Osteoblast (primary cell): ENCODE measurements around the gene NFIA. TPM values are rescaled to one million over a fixed set of nuclear protein-coding genes. Genes with fewer than 3 reads are reported as not detected.

ENCODE experiments used
- DNase-seq: peaks from one replicate; pipeline ENCODE4 v3.0.0; 2011; ENCODE audit warnings: low spot score, mixed read lengths; ENCODE audit not compliant: insufficient read length; ENCODE audit errors: missing footprints
- H2AFZ ChIP-seq: 2 replicates; pipeline ENCODE4 v1.6.0; 2011; ENCODE audit warnings: mild to moderate bottlenecking, low read length
- H3K27ac ChIP-seq: 2 replicates; pipeline ENCODE4 v1.5.1; 2011; ENCODE audit warnings: mild to moderate bottlenecking, low read depth, low read length, moderate library complexity
- H3K27me3 ChIP-seq: 2 replicates; pipeline ENCODE4 v1.6.0; 2012; ENCODE audit warnings: mild to moderate bottlenecking, control low read depth, inconsistent platforms, low read length, moderate library complexity; ENCODE audit not compliant: insufficient read depth
- H3K36me3 ChIP-seq: 2 replicates; pipeline ENCODE4 v1.5.1; 2011; ENCODE audit warnings: mild to moderate bottlenecking, low read length, control low read depth, moderate library complexity; ENCODE audit not compliant: insufficient read depth
- H3K4me1 ChIP-seq: 2 replicates; pipeline ENCODE4 v1.5.1; 2011; ENCODE audit warnings: mild to moderate bottlenecking, low read length, control low read depth, moderate library complexity; ENCODE audit not compliant: insufficient read depth
- H3K4me2 ChIP-seq: 2 replicates; pipeline ENCODE4 v1.6.0; 2011; ENCODE audit warnings: mild to moderate bottlenecking, low read length; ENCODE audit not compliant: insufficient read depth
- H3K4me3 ChIP-seq: fragments of 200-600 bp; sonication (generic); 3 replicates; pipeline ENCODE4 v1.5.1; 2012; ENCODE audit warnings: mild to moderate bottlenecking, low read length, inconsistent platforms; ENCODE audit not compliant: insufficient read depth
- H3K79me2 ChIP-seq: 2 replicates; pipeline ENCODE4 v1.6.0; 2012; ENCODE audit warnings: mild to moderate bottlenecking, low read length, control low read depth, inconsistent platforms; ENCODE audit not compliant: insufficient read depth
- H3K9me3 ChIP-seq: 2 replicates; pipeline ENCODE4 v1.5.1; 2011; ENCODE audit warnings: low read depth, low read length, control low read depth
- H4K20me1 ChIP-seq: 2 replicates; pipeline ENCODE4 v1.6.0; 2012; ENCODE audit warnings: mild to moderate bottlenecking, low read length, control low read depth; ENCODE audit not compliant: insufficient read depth
- total RNA-seq: library from RNA; depleted of rRNA; stranded (reverse); fragments of >200 nt; gene quantifications from 2 replicates; pipeline ENCODE4 v1.2.3, GENCODE V29; 2012
- TF ChIP-seq, protein P1 (sequence below): IDR thresholded peaks from 2 replicates; pipeline ENCODE4 v1.5.1; 2011; ENCODE audit warnings: mild to moderate bottlenecking, low read depth, low read length, moderate library complexity; ENCODE audit errors: extremely low read depth

Gene NFIA
- total RNA-seq, 1 donor: 7.2 TPM

DNA sequence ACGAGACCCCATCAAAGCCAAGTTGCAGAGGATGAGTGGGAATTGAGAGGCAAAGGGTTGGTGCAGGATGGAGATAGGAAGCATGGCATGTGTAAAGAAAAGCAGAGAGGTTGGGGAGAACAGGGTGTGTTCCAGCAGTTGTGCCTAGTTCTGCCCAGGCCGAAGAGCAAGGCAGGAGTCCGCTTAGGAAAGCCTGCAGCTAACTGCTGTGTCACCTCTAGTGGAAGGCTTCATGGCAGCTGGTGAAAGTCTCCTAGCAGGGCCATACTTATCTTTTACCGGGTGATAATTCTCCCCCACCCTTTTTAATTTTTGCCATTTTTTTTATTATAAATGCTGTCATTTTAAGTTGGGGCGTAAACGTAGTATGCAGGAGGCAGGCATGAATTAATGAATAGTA is 93.6 kb downstream of the NFIA start:
- Histone ChIP-seq H3K9me3 (no peaks in the 10 kb centered on the region), H4K20me1 (no peaks in the 10 kb centered on the region), H3K4me2 (no peak overlapping the region), H3K4me3 (no peak overlapping the region), H3K27ac (no peak overlapping the region), H3K79me2 (no peaks in the 10 kb centered on the region), H3K27me3 (no peaks in the 10 kb centered on the region), H2AFZ (no peak overlapping the region), H3K36me3 (no peaks in the 10 kb centered on the region), H3K4me1 (peaks cover 17% of the 10 kb centered on the region)
- TF ChIP-seq, protein P1, sequence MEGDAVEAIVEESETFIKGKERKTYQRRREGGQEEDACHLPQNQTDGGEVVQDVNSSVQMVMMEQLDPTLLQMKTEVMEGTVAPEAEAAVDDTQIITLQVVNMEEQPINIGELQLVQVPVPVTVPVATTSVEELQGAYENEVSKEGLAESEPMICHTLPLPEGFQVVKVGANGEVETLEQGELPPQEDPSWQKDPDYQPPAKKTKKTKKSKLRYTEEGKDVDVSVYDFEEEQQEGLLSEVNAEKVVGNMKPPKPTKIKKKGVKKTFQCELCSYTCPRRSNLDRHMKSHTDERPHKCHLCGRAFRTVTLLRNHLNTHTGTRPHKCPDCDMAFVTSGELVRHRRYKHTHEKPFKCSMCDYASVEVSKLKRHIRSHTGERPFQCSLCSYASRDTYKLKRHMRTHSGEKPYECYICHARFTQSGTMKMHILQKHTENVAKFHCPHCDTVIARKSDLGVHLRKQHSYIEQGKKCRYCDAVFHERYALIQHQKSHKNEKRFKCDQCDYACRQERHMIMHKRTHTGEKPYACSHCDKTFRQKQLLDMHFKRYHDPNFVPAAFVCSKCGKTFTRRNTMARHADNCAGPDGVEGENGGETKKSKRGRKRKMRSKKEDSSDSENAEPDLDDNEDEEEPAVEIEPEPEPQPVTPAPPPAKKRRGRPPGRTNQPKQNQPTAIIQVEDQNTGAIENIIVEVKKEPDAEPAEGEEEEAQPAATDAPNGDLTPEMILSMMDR: no peak
- DNase-seq: no peak

DNA sequence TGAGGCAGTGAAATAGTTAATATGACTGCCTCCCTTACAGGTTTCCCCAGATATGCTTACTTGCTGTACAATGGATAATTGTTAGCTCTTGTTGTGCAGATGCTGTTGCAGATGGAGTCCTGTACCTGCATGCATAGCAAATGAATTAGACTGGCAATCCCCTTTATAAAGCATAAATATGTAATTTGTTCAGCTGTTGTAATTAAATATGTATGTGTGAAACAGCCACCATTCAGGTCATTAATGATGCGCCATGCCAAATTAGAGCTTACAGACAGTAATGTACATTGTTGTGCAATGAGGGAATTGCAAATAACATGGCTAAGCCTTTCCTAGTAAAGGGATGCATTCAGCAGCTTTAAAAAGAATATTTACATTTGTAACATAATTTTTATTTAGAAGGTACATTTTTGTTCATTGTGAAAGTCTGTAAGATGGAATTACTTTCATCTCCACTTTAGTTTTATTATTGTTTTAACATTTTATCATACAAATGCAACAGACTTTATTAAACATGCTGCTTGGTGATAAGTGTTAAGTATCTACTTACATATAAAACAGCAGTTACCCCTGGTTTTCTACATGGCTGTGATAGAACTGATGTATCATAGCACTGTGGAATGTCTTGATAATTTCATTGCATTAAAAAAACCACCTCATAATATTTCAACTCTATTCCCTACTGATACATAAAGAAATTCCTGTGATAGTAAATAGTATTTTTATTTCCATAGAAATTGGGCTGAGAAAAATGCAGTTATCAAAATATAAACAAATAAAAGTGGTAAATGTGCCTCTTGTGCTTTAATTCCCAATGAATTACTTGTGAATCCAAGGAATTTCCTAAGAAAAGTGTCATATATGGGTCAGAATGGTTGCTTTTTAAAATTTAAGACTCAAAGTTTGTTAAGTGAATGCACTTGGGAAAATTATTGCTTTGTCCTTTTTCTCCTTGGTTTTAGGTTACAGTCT is 99.0 kb downstream of the NFIA start:
- Histone ChIP-seq H3K36me3 (no peaks in the 10 kb centered on the region), H3K4me1 (peaks cover 28% of the 10 kb centered on the region)

DNA sequence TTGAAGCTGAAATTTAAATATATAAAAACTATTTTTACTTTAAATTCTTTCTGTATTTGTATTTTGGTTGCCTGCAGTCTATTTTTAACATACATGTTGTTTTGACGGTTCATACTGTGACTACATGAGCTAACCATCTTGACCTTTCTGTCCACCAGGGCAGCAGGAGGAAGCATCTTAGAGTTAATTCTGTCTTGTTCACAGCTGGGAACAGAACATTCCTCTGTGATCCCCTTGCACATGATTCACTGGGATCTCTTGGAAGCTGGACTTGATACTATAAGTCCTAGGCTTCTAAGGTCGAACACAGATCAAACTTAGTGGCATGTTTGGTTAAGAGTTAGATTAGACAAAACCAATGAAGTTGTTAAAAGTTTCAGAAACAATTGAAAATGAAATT is 99.7 kb downstream of the NFIA start:
- H3K9me3 ChIP-seq: no peaks in the 10 kb centered on the region
- no peaks in the 10 kb centered on the region for H3K36me3 ChIP-seq
- H3K27me3 ChIP-seq: no peaks in the 10 kb centered on the region
- peaks cover 28% of the 10 kb centered on the region for H3K4me1 ChIP-seq
- TF ChIP-seq, protein P1: no peak
- DNase-seq: peak; percentile 78
- no peaks in the 10 kb centered on the region for H3K79me2 ChIP-seq
- peak overlapping the region; percentile 51 for H3K27ac ChIP-seq
- H3K4me3 ChIP-seq: no peak overlapping the region
- peak overlapping the region; percentile 25 for H3K4me2 ChIP-seq
- no peak overlapping the region for H2AFZ ChIP-seq
- no peaks in the 10 kb centered on the region for H4K20me1 ChIP-seq

More for the DNA sequence above, 99.0 kb downstream of the NFIA start:
- TF ChIP-seq, protein P1: no peak
- no peak for DNase-seq
- Histone ChIP-seq H2AFZ (no peak overlapping the region), H4K20me1 (no peaks in the 10 kb centered on the region), H3K27ac (peak overlapping the region; percentile 51), H3K4me3 (no peak overlapping the region), H3K79me2 (no peaks in the 10 kb centered on the region), H3K9me3 (no peaks in the 10 kb centered on the region), H3K27me3 (no peaks in the 10 kb centered on the region), H3K4me2 (peak overlapping the region; percentile 25)

DNA sequence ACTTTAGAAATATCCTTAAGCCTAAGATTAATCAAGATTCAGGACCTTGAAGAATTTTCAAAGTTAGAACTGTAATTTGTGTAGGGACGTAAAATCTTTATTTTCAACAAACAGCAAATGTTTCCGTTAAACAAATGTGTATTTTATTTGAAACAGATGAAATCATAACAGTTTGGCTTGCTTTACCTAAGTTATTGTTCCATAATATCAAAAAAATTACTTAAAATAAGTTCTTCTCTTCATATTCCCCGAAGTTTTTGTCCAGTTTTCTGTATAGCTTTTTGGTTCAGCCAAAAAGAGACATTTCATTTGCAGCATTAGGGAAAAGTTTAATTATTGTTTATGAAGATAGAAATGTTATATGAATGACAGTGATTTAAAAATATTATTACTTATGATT is 100.1 kb downstream of the NFIA start:
- peak overlapping the region; percentile 25 for H3K4me2 ChIP-seq
- no peaks in the 10 kb centered on the region for H3K36me3 ChIP-seq
- peaks cover 28% of the 10 kb centered on the region for H3K4me1 ChIP-seq
- TF ChIP-seq, protein P1: no peak
- H3K4me3 ChIP-seq: no peak overlapping the region
- no peaks in the 10 kb centered on the region for H3K9me3 ChIP-seq
- no peaks in the 10 kb centered on the region for H4K20me1 ChIP-seq
- no peaks in the 10 kb centered on the region for H3K27me3 ChIP-seq
- no peak overlapping the region for H2AFZ ChIP-seq
- peak overlapping the region; percentile 51 for H3K27ac ChIP-seq
- DNase-seq: no peak
- H3K79me2 ChIP-seq: no peaks in the 10 kb centered on the region
